ENCODE data around the gene USPL1.

DNA sequence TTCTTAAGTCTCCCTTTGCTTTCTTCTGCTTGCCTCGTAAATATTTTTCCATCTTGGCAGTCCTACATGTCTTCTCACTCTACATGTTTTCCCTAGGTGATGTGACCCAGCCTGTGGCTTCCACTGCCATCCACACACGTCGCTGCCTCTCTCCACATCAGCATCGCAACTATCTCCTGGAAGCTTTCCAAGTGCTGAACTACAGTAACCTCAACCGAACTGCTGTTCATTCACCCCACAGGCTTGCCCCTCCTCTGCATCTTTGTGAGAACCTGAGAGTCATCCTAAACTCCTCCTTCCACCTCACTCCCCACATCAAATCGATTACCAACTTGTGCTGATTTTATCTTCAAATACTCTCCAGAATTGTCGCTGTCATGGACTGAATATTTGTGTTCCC is 41.2 kb upstream of the USPL1 start:
- TF ChIP-seq, protein P1, sequence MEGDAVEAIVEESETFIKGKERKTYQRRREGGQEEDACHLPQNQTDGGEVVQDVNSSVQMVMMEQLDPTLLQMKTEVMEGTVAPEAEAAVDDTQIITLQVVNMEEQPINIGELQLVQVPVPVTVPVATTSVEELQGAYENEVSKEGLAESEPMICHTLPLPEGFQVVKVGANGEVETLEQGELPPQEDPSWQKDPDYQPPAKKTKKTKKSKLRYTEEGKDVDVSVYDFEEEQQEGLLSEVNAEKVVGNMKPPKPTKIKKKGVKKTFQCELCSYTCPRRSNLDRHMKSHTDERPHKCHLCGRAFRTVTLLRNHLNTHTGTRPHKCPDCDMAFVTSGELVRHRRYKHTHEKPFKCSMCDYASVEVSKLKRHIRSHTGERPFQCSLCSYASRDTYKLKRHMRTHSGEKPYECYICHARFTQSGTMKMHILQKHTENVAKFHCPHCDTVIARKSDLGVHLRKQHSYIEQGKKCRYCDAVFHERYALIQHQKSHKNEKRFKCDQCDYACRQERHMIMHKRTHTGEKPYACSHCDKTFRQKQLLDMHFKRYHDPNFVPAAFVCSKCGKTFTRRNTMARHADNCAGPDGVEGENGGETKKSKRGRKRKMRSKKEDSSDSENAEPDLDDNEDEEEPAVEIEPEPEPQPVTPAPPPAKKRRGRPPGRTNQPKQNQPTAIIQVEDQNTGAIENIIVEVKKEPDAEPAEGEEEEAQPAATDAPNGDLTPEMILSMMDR (IDR thresholded peaks at IDR 0.05): no peak
- TF ChIP-seq POLR2A (IDR thresholded peaks at IDR 0.05): no peak

Data from esophagus squamous epithelium (tissue), 4 donors.